HG02981 (cell line): ENCODE results near the gene DCST1.
A peak's percentile ranks its signal among the peaks of the same experiment; 100 is the strongest.

Source experiments
- ATAC-seq: cut with Tn5 transposase; IDR thresholded peaks from one replicate; pipeline ENCODE4 v1.9.1; 2021; ENCODE audit warnings: mild to moderate bottlenecking, moderate library complexity; ENCODE audit not compliant: unreplicated experiment

The DCST1 gene

GRCh38 chr1:155050560-155051341, 17.1 kb downstream of the DCST1 start, which contains the start of gene ADAM15:
TSS of gene ADAM15 (plus strand) at chr1:155051316. CDS start at chr1:155051387, 71 bp downstream.
- peak; percentile 46 for ATAC-seq

- peak; percentile 1 for ATAC-seq
These were observed 17.7 kb downstream of the DCST1 start for GRCh38 chr1:155051342-155051776.

- peak; percentile 4 for ATAC-seq
These were observed 18.3 kb downstream of the DCST1 start for GRCh38 chr1:155051777-155052398.

GRCh38 chr1:155052439-155053395, 19.1 kb downstream of the DCST1 start:
- no peak for ATAC-seq

GRCh38 chr1:155053531-155054105, 20.0 kb downstream of the DCST1 start:
- no peak for ATAC-seq

GRCh38 chr1:155057104-155057503, 23.5 kb downstream of the DCST1 start:
- no peak for ATAC-seq

- no peak for ATAC-seq
These were observed 24.2 kb downstream of the DCST1 start for GRCh38 chr1:155057788-155058211.

- no peak for ATAC-seq
These were observed 27.1 kb downstream of the DCST1 start for GRCh38 chr1:155060736-155061135.

- no peak for ATAC-seq
These were observed 27.9 kb downstream of the DCST1 start for GRCh38 chr1:155061381-155062150.

GRCh38 chr1:155062151-155062686, 28.6 kb downstream of the DCST1 start:
- no peak for ATAC-seq

GRCh38 chr1:155062702-155063411, 29.2 kb downstream of the DCST1 start:
- no peak for ATAC-seq

GRCh38 chr1:155063550-155064110, 30.0 kb downstream of the DCST1 start, which contains the start of gene EFNA4:
TSS of gene EFNA4 (plus strand) at chr1:155063740. CDS start at chr1:155063824, 84 bp downstream.
- ATAC-seq = peak; percentile 58

- ATAC-seq = no peak
These were observed 30.6 kb downstream of the DCST1 start for GRCh38 chr1:155064111-155064831.

- ATAC-seq = no peak
These were observed 31.3 kb downstream of the DCST1 start for GRCh38 chr1:155064832-155065429.

GRCh38 chr1:155066777-155067176, 33.2 kb downstream of the DCST1 start:
- no peak for ATAC-seq

- ATAC-seq = no peak
These were observed 35.0 kb downstream of the DCST1 start for GRCh38 chr1:155068599-155068998.

GRCh38 chr1:155069551-155070157, 36.0 kb downstream of the DCST1 start:
- no peak for ATAC-seq
